T47D (cell line): ENCODE results near the gene WIPF2.
"Not testable (repeated sequence)": the region's sequence is repeated elsewhere in the genome, so short reads cannot be mapped to it uniquely, and the experiment has no call there.

Experiments
- DNase-seq, 2 experiments: peaks; one replicate each; pipeline versions ENCODE4 v3.0.0 to v3.0.0-alpha.2; 2011 to 2012; ENCODE audit warnings: low read depth in 1 of 2, low spot score in 1 of 2
- JUND ChIP-seq: IDR thresholded peaks from 2 replicates; pipeline ENCODE4 v1.6.1; 2012; ENCODE audit warnings: low read depth
- in situ Hi-C: cut with HindIII; loops from 2 replicates; pipeline ENCODE4 v1.10.0; 2016; ENCODE audit warnings: low sequenced_read_pairs, low pct_unique_long_range_greater_than_20kb

WIPF2 gene

DNA sequence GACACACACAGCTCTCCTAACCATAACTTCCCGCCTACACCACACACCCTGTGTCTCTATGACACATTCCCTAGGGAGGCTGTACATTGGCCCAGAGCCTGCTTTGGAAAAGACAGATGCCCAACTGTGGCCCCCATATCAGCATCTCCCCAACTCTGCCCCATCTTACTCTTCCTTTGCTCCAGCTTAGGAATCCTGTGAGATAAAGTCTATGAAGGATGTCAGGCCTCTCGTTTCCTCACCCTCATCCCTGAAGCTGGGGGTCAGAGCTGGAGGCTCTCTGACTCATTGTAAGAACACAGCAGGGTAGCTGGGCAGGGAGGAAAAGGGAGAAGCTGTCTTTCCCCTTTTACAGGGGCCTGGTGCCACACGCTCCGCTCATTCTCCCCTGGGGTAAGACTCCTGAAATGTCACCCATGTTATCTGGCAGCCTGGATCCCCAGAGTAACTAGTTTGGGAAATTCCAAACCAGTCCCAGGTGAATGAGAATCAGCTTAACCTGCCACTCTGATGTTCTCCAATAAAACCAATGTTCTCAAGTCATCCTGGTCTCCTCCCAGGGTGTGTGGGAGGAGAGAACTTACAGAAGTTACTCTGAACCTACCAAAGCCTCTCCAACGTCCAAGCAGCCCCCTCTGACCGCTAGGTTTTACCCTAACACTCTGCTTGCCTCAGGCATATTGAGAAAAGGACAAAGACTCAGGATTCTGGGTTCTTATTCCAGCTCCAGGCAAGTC, 39.0 kb upstream of the WIPF2 start:
- in situ Hi-C loops, result no loop called here
- no peak for TF ChIP-seq JUND
- peak in 1 of 2 experiments; percentile 35 for DNase-seq

GRCh38 chr17:40180694-40181093, 38.4 kb upstream of the WIPF2 start:
- DNase-seq, result peak in 1 of 2 experiments; percentile 93
- in situ Hi-C loops, result no loop called here
- TF ChIP-seq JUND, result no peak; the same call in 1 of the 2 replicates

GRCh38 chr17:40181205-40181604, 37.9 kb upstream of the WIPF2 start:
- no peak for DNase-seq
- in situ Hi-C loops, result no loop called here
- no peak for TF ChIP-seq JUND

- in situ Hi-C loops, result no loop called here
- DNase-seq, result no peak
- no peak for TF ChIP-seq JUND
Measured at GRCh38 chr17:40182606-40183005, 36.5 kb upstream of the WIPF2 start.

- no peak for DNase-seq
- in situ Hi-C loops, result no loop called here
- no peak for TF ChIP-seq JUND
Measured at GRCh38 chr17:40187238-40187637, 31.9 kb upstream of the WIPF2 start.

DNA sequence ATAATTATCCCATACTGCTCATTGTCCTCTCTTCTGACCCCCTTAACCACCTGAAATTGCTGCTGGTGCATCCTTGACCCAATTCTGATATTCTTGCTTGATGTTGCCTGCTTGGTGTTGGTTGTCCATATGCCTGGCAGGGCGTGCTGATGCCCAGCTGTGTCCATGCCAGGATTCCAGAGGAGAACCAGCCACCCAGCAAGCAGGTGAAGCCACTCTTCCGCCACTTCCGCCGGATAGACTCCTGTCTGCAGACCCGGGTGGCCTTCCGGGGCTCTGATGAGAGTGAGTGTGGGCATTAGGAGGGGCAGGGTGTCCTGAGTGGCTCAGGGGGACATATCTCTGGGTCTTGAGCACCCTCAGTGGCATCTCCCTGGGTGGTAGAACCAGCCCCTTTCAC, 30.4 kb upstream of the WIPF2 start:
- no peak for TF ChIP-seq JUND
- DNase-seq, result no peak
- in situ Hi-C loops, result no loop called here

DNA sequence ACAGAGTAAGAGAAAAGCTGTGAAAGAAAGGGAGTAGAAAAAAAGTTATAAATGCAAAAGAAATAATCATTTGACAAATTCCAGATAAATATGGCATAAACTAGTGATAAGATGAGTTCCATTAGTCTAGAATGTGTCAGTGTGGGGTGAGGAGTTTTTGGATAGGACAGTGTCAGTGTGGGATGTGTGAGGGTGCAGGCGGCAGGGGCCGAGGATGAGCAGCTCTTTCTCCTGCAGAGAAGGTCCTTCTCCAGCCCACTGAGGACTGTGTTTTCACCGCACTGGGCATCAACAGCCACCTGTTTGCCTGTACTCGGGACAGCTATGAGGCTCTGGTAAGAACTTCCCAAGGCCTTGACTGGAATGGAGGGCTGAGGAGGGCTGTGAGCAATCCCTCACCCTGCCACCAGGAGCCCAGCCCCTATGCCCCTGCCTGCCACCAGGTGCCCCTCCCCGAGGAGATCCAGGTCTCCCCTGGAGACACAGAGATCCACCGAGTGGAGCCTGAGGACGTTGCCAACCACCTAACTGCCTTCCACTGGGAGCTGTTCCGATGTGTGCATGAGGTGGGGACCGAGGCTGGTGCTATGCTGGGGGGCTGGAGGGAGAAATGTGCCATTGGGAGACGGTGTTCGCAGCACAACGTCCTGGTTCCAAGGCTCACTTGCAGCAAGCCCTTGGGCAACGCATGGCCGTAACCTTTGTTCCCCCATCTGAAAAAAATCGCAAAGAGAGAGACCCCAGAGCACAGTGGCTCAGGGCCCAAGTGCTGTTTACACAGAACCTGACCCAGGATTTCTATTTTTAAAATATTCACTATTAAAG, 28.7 kb upstream of the WIPF2 start:
- no peak for TF ChIP-seq JUND
- in situ Hi-C loops, result no loop called here
- DNase-seq, result no peak

GRCh38 chr17:40191237-40192208, 27.6 kb upstream of the WIPF2 start:
- DNase-seq, result no peak
- in situ Hi-C loops, result no loop called here
- no peak for TF ChIP-seq JUND

DNA sequence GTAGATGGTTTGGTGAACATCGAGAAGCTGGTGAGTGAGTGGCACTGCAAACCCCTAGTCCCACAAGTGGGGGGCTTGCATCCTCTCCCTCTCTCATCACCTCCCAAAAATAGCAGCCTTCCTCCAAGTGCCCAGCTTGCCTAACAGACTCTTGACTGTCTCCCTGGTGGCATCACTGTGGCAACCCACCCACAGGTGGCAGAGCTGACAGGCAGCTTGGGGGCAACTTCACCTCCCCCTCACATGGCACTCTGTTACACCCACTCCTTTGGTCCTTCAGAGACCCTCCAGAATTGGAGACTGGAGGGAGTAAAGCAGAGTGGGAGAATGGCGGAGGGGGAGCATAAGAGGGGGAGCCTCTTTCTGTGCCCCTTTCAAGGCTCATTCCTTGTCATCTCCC, 26.1 kb upstream of the WIPF2 start:
- no peak for DNase-seq
- TF ChIP-seq JUND, result no peak
- in situ Hi-C loops, result no loop called here

- in situ Hi-C loops, result no loop called here
- no peak for DNase-seq
- no peak for TF ChIP-seq JUND
Measured at GRCh38 chr17:40194821-40195220, 24.3 kb upstream of the WIPF2 start.

- TF ChIP-seq JUND, result no peak
- DNase-seq, result no peak
- in situ Hi-C loops, result no loop called here
Measured at GRCh38 chr17:40197550-40197949, 21.6 kb upstream of the WIPF2 start.

DNA sequence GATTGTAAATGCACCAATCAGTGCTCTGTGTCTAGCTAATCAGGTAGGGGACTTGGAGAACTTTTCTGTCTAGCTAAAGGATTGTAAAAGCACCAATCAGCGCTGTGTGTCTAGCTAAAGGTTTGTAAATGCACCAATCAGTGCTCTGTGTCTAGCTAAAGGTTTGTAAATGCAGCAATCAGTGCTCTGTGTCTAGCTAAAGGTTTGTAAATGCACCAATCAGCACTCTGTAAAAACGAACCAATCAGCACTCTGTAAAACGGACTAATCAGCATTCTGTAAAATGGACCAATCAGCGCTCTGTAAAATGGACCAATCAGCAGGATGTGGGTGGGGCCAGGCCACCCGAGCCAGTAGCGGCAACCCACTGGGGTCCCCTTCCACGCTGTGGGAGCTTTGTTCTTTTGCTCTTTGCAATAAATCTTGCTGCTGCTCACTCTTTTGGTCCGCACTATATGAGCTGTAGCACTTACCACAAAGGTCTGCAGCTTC, 21.1 kb upstream of the WIPF2 start:
- DNase-seq, result peak in 1 of 2 experiments; percentile 49
- in situ Hi-C loops, result not testable (repeated sequence)
